ENCODE results near the gene AFF2.

GRCh38 chrX:148947399-148947975, 447.1 kb downstream of the AFF2 start:
- TF ChIP-seq POLR2AphosphoS5 (IDR thresholded peaks at IDR 0.05; ENCODE audit: insufficient read depth, low read depth, low read length) (no peak), MYC (IDR thresholded peaks at IDR 0.05; ENCODE audit: low read depth, low read length) (no peak), MAX (IDR thresholded peaks at IDR 0.05; ENCODE audit: insufficient read depth, insufficient read length) (no peak), POLR2A (IDR thresholded peaks at IDR 0.05; ENCODE audit: low read depth, low read length) (no peak), EZH2 (IDR thresholded peaks at IDR 0.05; ENCODE audit: borderline replicate concordance, low read depth, low read length, severe bottlenecking) (no peak), FOS (IDR thresholded peaks at IDR 0.05; ENCODE audit: borderline replicate concordance, insufficient read depth, low read length) (no peak), JUN (IDR thresholded peaks at IDR 0.05; ENCODE audit: borderline replicate concordance, insufficient read depth, insufficient read length, low read depth) (no peak)
- TF ChIP-seq, protein P1, sequence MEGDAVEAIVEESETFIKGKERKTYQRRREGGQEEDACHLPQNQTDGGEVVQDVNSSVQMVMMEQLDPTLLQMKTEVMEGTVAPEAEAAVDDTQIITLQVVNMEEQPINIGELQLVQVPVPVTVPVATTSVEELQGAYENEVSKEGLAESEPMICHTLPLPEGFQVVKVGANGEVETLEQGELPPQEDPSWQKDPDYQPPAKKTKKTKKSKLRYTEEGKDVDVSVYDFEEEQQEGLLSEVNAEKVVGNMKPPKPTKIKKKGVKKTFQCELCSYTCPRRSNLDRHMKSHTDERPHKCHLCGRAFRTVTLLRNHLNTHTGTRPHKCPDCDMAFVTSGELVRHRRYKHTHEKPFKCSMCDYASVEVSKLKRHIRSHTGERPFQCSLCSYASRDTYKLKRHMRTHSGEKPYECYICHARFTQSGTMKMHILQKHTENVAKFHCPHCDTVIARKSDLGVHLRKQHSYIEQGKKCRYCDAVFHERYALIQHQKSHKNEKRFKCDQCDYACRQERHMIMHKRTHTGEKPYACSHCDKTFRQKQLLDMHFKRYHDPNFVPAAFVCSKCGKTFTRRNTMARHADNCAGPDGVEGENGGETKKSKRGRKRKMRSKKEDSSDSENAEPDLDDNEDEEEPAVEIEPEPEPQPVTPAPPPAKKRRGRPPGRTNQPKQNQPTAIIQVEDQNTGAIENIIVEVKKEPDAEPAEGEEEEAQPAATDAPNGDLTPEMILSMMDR (IDR thresholded peaks at IDR 0.05; ENCODE audit: extremely low read depth in 1 of 2, insufficient read depth in 1 of 2, low read depth in 1 of 2, low read length in 2 of 2), result no peak

All from endothelial cell of umbilical vein (primary cell).